ENCODE data around the gene DFFB. TPM values are rescaled to one million over a fixed set of nuclear protein-coding genes. Genes with fewer than 3 reads are reported as not detected.

DFFB gene
- total and polyA plus RNA-seq, 4 donors: 5.1 to 12.1 (median 5.8) TPM

DNA sequence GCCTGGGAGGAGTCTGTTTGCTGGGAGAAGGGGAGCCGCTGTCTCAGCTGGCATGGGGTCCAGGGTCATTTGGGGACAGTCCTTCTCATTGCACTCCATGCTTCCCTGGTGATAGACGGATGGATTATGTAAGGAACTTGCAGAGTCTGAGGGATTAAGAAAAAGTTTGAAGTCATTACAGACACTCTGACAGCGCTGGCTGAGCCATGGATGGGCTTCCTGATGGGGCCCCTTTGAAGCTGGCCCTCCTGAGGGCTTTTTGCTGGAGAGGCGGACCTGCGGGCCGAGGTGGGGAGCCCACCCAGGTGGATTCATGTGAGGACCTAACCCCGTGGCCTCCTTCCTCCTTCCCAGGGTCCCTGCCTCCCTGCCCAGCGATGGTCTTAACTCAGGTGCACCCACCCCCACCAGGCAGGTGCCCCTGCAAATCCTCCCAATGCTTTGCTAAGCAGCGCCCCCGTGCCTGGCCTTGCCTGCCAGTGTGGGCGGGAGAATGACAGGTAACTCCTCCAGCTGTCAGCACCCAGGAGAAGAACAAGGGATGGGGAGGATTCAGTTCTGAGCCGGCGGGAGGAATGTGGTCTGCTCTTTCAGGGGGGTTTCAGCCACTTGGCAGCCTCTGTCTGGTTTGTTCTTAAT, 67.0 kb downstream of the DFFB start:
- H3K4me3 ChIP-seq: no peak overlapping the region
- WGBS, 2 donors: 51 to 61% methylated on average over 13 of the region's 13 CpGs
- H3K9me3 ChIP-seq (ENCODE audit: control insufficient read depth in 4 of 4, insufficient read depth in 3 of 4, low read length in 3 of 4): peaks cover 0 to 3% (median 0%) of the 10 kb centered on the region in 4 donors
- no peak overlapping the region for H3K9ac ChIP-seq (ENCODE audit: insufficient read depth in 1 of 2, low read length in 2 of 2)
- H3K27me3 ChIP-seq (ENCODE audit: control insufficient read depth in 3 of 3, insufficient read depth in 3 of 3, low read length in 2 of 3): peaks cover 0 to 3% (median 0%) of the 10 kb centered on the region in 3 donors
- H3K36me3 ChIP-seq (ENCODE audit: control insufficient read depth in 4 of 4, insufficient read depth in 4 of 4, low read length in 4 of 4): no peaks in the 10 kb centered on the region
- H3K27ac ChIP-seq (ENCODE audit: low read depth in 1 of 2, low read length in 1 of 2): no peak overlapping the region
- DNase-seq (no peak), ATAC-seq (ENCODE audit: insufficient read depth, low FRiP score) (no peak)
- H3K4me1 ChIP-seq (ENCODE audit: control insufficient read depth in 5 of 5, insufficient read depth in 5 of 5, low read length in 5 of 5): peaks cover 0 to 9% (median 4%) of the 10 kb centered on the region in 5 donors
- TF ChIP-seq, protein P1, sequence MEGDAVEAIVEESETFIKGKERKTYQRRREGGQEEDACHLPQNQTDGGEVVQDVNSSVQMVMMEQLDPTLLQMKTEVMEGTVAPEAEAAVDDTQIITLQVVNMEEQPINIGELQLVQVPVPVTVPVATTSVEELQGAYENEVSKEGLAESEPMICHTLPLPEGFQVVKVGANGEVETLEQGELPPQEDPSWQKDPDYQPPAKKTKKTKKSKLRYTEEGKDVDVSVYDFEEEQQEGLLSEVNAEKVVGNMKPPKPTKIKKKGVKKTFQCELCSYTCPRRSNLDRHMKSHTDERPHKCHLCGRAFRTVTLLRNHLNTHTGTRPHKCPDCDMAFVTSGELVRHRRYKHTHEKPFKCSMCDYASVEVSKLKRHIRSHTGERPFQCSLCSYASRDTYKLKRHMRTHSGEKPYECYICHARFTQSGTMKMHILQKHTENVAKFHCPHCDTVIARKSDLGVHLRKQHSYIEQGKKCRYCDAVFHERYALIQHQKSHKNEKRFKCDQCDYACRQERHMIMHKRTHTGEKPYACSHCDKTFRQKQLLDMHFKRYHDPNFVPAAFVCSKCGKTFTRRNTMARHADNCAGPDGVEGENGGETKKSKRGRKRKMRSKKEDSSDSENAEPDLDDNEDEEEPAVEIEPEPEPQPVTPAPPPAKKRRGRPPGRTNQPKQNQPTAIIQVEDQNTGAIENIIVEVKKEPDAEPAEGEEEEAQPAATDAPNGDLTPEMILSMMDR (IDR thresholded peaks at IDR 0.05; ENCODE audit: control extremely low read depth, extremely low read depth): no peak

DNA sequence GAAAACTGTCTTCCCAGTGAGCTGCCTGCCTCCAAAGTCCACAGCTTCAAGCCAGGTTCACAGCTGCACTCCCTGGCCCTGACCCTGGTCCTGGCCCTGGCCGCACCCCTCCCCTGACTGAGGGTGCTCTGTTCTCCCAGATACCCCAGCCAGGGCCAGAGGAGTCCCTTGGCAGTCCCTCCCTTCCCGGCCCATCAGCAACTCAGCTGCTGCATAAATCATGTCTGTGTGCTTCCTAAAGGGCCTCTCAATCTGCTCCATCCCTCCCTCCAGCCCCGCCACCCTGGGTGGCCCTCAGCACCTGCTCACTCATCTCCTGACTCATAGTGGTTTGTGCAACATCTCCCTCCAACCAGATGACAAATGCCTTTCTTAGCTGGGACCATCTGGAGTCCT, 67.5 kb downstream of the DFFB start:
- no peaks in the 10 kb centered on the region for H3K36me3 ChIP-seq (ENCODE audit: control insufficient read depth in 4 of 4, insufficient read depth in 4 of 4, low read length in 4 of 4)
- H3K4me1 ChIP-seq (ENCODE audit: control insufficient read depth in 5 of 5, insufficient read depth in 5 of 5, low read length in 5 of 5): peaks cover 0 to 9% (median 4%) of the 10 kb centered on the region in 5 donors
- WGBS, 2 donors: 39 to 47% methylated on average over 3 of the region's 3 CpGs
- no peak for DNase-seq
- TF ChIP-seq, protein P1 (IDR thresholded peaks at IDR 0.05; ENCODE audit: control extremely low read depth, extremely low read depth): no peak
- no peak overlapping the region for H3K4me3 ChIP-seq
- H3K9ac ChIP-seq (ENCODE audit: insufficient read depth in 1 of 2, low read length in 2 of 2): no peak overlapping the region
- H3K27ac ChIP-seq (ENCODE audit: low read depth in 1 of 2, low read length in 1 of 2): no peak overlapping the region
- H3K27me3 ChIP-seq (ENCODE audit: control insufficient read depth in 3 of 3, insufficient read depth in 3 of 3, low read length in 2 of 3): peaks cover 0 to 3% (median 0%) of the 10 kb centered on the region in 3 donors
- H3K9me3 ChIP-seq (ENCODE audit: control insufficient read depth in 4 of 4, insufficient read depth in 3 of 4, low read length in 3 of 4): peaks cover 0 to 5% (median 0%) of the 10 kb centered on the region in 4 donors
- ATAC-seq (ENCODE audit: insufficient read depth, low FRiP score): no peak

DNA sequence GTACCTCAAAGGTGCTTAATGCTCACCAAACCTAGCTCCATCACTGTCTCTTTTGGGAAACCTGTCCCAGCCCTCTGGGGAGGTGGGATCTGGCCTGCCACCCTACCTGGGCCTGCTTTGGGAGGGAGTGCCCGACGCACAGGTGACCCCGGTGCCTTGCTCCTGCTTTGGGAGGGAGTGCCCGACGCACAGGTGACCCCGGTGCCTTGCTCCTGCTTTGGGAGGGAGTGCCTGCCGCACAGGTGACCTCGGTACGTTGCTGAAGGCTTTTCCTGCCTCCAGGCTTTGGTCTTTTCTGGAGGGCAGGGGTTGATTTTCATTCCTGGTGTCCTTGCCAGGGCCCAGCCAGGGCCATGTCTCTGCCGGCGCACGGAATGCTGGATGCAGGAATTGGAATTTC, 68.0 kb downstream of the DFFB start:
- Histone ChIP-seq H3K27me3 (ENCODE audit: control insufficient read depth in 3 of 3, insufficient read depth in 3 of 3, low read length in 2 of 3) (peaks cover 0 to 4% (median 0%) of the 10 kb centered on the region in 3 donors), H3K27ac (ENCODE audit: low read depth in 1 of 2, low read length in 1 of 2) (no peak overlapping the region), H3K9ac (ENCODE audit: insufficient read depth in 1 of 2, low read length in 2 of 2) (no peak overlapping the region), H3K36me3 (ENCODE audit: control insufficient read depth in 4 of 4, insufficient read depth in 4 of 4, low read length in 4 of 4) (no peaks in the 10 kb centered on the region), H3K4me3 (no peak overlapping the region), H3K9me3 (ENCODE audit: control insufficient read depth in 4 of 4, insufficient read depth in 3 of 4, low read length in 3 of 4) (peaks cover 0 to 5% (median 0%) of the 10 kb centered on the region in 4 donors), H3K4me1 (ENCODE audit: control insufficient read depth in 5 of 5, insufficient read depth in 5 of 5, low read length in 5 of 5) (peaks cover 0 to 9% (median 4%) of the 10 kb centered on the region in 5 donors)
- no peak for DNase-seq
- no peak for ATAC-seq (ENCODE audit: insufficient read depth, low FRiP score)
- WGBS, 2 donors: 84 to 85% methylated on average over 12 of the region's 12 CpGs
- TF ChIP-seq, protein P1 (IDR thresholded peaks at IDR 0.05; ENCODE audit: control extremely low read depth, extremely low read depth): no peak

Data from lung (tissue), 12 donors.